Colon (tissue), 2 donors: Measurements from ENCODE around the gene GPT2.

ENCODE experiments used
- FAIRE-seq: peaks from 2 replicates; lab custom pipeline; 2012; peaks lifted over from hg19 to GRCh38; lab: Jason Lieb, UNC
- donor health status: control.
- donor health status: control.

Gene GPT2

DNA sequence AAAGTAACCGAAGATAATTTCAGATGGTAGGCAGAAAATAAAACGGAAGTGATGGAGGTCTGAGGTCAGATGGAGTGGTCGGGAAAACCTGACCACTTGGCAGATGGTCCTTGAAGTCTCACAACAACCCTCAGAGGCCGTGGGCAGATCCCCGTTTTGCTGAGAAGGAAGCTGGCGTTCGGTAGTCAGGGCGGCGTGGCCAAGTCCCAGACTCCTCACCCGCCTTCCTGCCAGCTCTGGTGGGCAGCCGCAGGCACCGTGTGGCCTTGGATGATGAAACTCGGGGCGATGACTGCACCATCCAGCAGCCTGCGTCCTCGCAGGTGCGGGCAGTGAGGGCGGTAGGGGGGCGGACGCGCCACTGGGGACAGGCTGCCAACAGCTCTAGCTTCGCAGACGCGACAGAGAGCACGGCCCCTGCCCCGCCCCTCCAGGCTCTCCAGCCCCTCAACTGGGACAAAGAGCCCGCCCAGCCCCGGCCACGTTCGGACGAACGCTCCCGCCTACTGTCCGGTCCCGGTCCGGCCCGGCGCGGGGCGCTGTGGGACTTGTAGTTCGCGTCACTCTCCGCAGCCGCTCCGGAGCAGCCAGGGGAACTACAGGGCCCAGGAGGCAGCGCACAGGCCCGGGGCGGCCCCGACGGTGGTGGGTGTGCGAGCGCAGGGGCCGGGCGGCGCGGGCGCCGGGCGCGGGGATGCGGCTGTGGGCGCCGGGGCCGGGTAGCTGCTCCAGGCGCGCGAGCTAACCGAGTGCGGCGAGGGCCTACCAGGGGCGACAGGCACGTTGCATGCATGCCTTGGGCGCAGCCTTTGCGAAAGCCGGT is at the start of gene GPT2:
GPT2 (plus strand) TSS at position 673 of the 823 bp plus-strand sequence. CDS start 354 bp downstream, outside the sequence.
- no peak for FAIRE-seq

GRCh38 chr16:46836534-46837530 is 47.3 kb upstream of the GPT2 start:
- FAIRE-seq: no peak

GRCh38 chr16:46839986-46840443 is 44.1 kb upstream of the GPT2 start:
- no peak for FAIRE-seq

GRCh38 chr16:46842192-46842895 is 41.8 kb upstream of the GPT2 start:
- FAIRE-seq: no peak

- no peak for FAIRE-seq
Observed at GRCh38 chr16:46843898-46844642, 40.1 kb upstream of the GPT2 start.

GRCh38 chr16:46844771-46845170 is 39.4 kb upstream of the GPT2 start:
- FAIRE-seq: no peak

DNA sequence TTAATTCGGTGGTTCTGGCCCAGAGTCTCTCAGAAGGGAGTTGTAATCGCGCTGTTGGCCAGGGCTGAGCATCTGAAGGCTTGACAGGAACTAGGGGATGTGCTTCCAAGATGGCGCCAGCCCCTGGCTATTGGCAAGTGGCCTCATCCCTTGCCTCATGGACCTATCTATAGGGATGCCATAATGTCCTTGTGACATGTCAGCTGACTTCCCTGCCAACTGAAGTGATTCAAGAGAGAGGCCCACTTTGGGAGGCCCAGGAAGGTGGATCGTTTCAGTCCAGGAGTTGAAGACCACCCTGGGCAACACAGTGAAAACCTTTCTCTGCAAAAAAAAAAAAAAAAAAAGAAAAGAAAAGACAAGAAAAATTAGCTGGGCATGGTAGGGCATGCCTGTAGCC is 38.2 kb upstream of the GPT2 start:
- no peak for FAIRE-seq

DNA sequence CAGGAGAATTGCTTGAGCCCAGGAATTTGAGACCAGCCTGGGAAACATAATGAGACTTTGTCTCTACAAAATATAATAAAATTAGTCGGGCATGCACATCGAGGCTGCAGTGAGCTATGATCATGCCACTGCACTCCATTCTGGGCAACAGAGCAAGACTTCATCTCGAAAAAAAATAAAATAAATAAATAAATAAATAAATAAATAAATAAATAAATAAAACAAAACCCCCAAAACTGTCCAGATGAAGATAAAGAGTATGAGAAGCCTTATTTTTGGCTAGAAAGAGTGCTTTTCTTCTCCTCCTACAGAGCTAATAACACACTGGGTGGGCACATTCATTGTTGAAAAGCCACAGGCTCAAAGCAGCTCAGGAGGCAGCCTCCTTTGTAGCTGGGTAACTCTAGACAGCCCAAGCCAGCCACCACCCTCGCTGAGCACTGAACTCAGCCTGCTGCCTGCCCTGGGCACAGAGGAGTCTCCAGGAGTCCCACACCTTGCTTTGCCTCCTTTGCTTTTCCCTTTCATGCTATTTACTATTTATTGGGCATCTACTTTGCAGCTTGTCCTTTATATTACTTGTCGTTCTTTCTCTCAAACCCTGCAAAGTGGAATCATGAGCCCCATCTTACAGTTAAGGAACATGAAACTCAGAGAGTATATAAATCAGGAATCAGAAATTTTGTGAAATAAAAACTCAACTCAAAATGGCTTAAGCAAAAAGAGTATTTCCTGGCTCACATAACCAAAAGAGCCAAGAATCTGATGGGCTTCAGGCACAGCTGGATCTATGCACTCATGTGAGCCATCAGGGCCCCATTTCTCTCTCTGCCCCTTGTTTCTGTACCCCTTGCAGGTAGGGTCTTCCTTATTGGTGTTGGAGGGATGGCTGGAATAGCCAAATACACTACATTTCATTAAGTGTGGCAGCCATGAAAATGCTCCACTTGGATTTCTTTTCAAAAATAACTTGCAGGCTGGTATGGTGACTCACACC is 35.1 kb upstream of the GPT2 start:
- no peak for FAIRE-seq

DNA sequence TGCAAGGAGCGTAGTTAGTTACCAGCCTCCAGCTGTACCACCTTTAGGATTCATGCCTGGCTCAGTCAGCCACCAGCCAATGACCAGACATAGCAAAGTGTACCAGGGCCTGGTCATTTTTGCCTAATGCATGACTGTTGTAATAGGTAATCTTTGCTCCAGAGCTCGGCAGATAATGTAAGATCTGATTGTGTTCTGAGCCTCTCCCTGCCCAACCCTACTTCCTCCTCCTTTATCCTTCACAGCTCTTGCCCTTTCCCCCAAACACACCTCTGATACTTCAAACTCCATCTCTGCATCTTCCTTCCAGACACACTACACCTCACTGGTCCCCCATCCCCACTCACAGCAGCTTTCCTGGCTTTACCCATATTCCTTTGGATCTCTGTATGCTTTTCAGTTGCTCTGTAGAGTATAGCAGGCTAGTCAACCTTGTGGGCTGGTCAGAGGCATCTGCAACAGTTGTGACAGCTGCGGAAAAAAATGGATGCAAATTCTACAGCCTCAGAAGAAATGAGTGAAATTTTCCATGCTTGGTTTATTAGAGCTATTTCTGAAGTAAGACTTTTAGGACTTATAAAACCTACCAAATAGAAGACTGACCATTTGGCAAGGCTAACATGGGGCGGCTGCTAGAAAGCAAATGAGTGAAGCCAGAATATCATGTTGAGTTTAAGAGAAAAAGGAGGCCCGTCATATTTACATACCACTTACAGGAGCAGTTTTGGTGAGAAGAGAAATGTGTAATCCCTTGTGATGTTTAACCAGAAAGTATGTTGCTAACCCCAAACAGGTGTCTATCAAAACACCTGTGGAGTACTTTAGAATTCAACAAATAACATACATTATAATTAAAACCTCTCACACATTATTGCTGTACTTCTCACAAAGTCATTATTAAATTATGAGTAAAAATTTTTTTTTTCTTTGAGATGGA is 33.3 kb upstream of the GPT2 start:
- no peak for FAIRE-seq

GRCh38 chr16:46852130-46852529 is 32.0 kb upstream of the GPT2 start:
- FAIRE-seq: no peak

DNA sequence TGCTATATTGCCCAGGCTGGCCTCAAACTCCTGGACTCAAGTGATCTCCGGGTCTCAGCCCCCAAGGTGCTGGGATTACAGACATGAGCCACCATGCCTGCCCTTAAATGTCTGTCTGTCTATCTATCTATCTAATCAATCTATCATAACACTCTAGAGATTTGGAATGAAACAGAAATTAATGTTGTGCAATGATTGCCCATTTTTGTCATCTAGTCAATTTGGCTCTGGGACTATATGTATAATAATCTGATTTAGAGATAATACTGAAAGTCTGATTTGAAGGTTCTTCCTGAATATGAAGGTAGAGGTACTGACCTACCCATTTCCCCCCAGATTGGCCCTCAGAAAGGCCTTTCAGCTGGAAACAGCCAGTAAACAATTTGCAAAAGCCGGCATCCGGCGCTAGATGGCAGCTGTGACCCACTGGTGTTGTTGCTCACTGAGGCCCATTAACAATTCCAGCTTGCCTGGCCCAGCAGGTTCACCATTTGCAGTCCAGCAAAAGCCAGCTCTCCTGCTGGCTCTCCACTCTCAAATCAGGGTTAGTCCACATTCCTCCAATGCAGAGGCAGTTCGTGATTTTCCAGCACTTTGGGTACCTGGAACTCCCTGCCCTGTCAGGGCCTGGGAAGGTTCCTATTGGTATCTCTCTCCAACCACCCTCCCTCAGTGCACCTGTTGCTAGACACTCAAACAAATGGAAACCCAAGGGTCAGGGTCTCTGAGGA is 30.3 kb upstream of the GPT2 start:
- no peak for FAIRE-seq

DNA sequence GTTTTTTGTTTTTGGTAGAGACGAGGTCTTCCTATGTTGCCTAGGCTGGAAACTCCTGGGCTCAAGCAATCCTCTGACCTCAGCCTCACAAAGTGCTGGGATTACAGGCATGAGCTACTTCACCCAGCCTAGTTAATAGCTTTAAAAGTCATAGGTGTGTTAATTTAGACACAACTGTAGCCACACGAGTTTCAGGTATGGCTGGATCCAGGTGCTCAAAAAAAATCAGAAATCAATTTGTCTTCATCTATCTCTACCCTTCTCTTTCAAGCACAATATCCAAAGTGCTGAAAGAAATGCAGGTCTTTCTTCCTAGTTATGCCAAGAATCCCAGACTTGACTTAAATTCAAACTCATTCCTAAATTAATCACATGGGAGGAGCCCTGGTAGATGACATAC is 29.3 kb upstream of the GPT2 start:
- no peak for FAIRE-seq

GRCh38 chr16:46855389-46855788 is 28.8 kb upstream of the GPT2 start:
- FAIRE-seq: no peak

GRCh38 chr16:46857368-46857945 is 26.7 kb upstream of the GPT2 start:
- no peak for FAIRE-seq

DNA sequence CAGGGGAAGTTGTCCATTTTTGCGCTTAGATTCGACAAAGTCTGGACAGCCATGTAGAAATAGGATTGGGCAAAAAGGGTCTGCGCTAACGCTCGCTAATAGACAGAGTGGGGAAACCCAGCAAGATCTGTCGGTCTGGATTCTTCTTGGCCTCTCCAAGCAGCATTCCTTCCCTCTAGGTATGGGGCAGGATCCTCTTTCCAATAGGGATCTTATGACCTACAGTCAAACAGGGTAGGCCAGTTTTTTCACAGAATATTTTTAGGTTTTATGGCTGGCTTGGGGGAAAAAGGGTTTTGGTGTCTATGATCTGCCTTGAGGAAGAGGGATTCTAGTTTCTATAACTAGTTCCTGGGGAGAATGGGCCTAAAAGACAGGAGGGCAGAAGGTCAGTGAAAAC is 26.0 kb upstream of the GPT2 start:
- FAIRE-seq: no peak

DNA sequence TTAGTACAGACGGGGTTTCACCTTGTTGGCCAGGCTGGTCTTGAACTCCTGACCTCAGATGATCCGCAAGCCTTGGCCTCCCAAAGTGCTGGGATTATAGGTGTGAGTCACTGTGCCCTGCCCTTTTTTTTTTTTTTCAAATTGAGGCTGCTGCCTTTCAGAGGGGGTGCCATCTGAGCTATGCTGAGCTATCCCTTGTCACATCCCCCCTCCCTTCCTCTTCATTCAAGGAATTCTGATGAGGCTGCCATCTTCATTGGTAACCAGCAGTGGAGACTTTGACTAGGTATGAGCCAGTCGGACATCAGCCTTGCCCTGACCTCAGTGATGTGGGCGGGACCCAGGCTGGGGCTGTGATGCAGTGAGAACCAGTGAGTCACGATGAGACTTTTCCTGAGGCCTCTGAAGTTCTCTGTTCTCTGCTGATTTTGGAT is 24.4 kb upstream of the GPT2 start:
- no peak for FAIRE-seq

- FAIRE-seq: no peak
Observed at GRCh38 chr16:46862555-46863447, 21.4 kb upstream of the GPT2 start.
